Effector memory CD8-positive, alpha-beta T cell (primary cell): ENCODE data around the gene ATXN7L3B.
A peak's percentile ranks its signal among the peaks of the same experiment; 100 is the strongest.
"Not testable (repeated sequence)": the region's sequence is repeated elsewhere in the genome, so short reads cannot be mapped to it uniquely, and the experiment has no call there.

Source experiments
- ATAC-seq: fragments of 150-1000 bp; cut with Tn5 transposase; replicated peaks from 2 replicates; pipeline ENCODE4 v1.10.0; 2021; ENCODE audit warnings: mild to moderate bottlenecking, moderate library complexity
- DNase-seq, 3 experiments: peaks; one replicate each; pipeline ENCODE4 v3.0.0; 2021
- H3K27ac Mint-ChIP-seq, 2 donors: one replicate each; pipeline ENCODE4 v1.8.0; 2022; ENCODE audit warnings: mild to moderate bottlenecking in 2 of 2, mixed read lengths in 2 of 2, moderate library complexity in 2 of 2
- H3K27me3 Mint-ChIP-seq, 2 donors: one replicate each; pipeline ENCODE4 v1.8.0; 2022; ENCODE audit warnings: mixed read lengths in 2 of 2
- H3K36me3 Mint-ChIP-seq: one replicate; pipeline ENCODE4 v1.8.0; 2022; ENCODE audit warnings: mild to moderate bottlenecking, moderate library complexity, mixed read lengths; ENCODE audit not compliant: insufficient read depth
- H3K4me1 Mint-ChIP-seq, 2 donors: one replicate each; pipeline ENCODE4 v1.8.0; 2022; ENCODE audit warnings: low read depth in 2 of 2, mixed read lengths in 2 of 2
- H3K4me3 Mint-ChIP-seq, 2 donors: one replicate each; pipeline ENCODE4 v1.8.0; 2022; ENCODE audit warnings: mild to moderate bottlenecking in 2 of 2, mixed read lengths in 2 of 2, moderate library complexity in 2 of 2
- H3K9me3 Mint-ChIP-seq, 2 donors: one replicate each; pipeline ENCODE4 v1.8.0; 2022; ENCODE audit warnings: mixed read lengths in 2 of 2
- total RNA-seq, 9 experiments: gene quantifications; one replicate each; lab custom pipeline; 2026; lab: John Stamatoyannopoulos, UW

ATXN7L3B gene, protein sequence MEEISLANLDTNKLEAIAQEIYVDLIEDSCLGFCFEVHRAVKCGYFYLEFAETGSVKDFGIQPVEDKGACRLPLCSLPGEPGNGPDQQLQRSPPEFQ
- 123 to 216 (median 139) reads per million in 9 experiments for total RNA-seq

- DNase-seq (peak; percentile 96 to 98 (median 98)), ATAC-seq (peak; percentile 91)
- Mint-ChIP-seq H3K9me3 (no peaks in the 10 kb centered on the region), H3K4me3 (peak within 1 kb of the TSS; percentile 96 to 99), H3K36me3 (peaks cover 49% of the 10 kb centered on the region), H3K4me1 (peaks cover 41 to 56% of the 10 kb centered on the region in 2 donors), H3K27me3 (no peaks in the 10 kb centered on the region), H3K27ac (peak within 1 kb of the TSS; percentile 99 to 100)
Observed at GRCh38 chr12:74537707-74538385, at the start of gene ATXN7L3B. ATXN7L3B (plus strand) TSS chr12:74537835; CDS start chr12:74538113, 278 bp downstream.

DNA sequence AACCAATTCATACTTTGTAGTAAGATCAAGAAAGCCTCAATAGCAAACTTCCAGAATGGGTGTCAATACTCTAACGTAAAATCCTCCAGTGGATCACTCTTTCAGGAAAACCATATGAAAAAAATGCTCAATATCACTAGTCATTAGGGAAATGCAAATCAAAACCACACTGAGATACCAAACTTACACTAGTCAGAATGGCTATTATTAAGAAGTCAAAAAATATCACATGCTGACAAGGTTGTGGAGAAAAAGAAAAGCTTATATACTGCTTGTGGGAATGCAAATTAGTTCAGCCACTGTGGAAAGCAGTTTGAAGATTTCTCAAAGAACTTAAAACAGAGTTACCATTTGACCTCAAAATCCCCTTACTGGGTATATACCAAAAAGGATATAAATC is 49.5 kb upstream of the ATXN7L3B start:
- Mint-ChIP-seq H3K9me3 (no peaks in the 10 kb centered on the region), H3K27me3 (no peaks in the 10 kb centered on the region), H3K4me1 (peaks cover 14 to 24% of the 10 kb centered on the region in 2 donors), H3K36me3 (no peaks in the 10 kb centered on the region), H3K27ac (no peak overlapping the region), H3K4me3 (no peak overlapping the region)
- DNase-seq (no peak), ATAC-seq (no peak)

GRCh38 chr12:74489543-74489942 is 48.1 kb upstream of the ATXN7L3B start:
- no peaks in the 10 kb centered on the region for H3K36me3 Mint-ChIP-seq
- ATAC-seq = no peak
- H3K27ac Mint-ChIP-seq = peak overlapping the region in 1 of 2 donors; percentile 16
- H3K4me1 Mint-ChIP-seq = peaks cover 14 to 24% of the 10 kb centered on the region in 2 donors
- no peaks in the 10 kb centered on the region for H3K27me3 Mint-ChIP-seq
- H3K9me3 Mint-ChIP-seq = no peaks in the 10 kb centered on the region
- no peak for DNase-seq
- no peak overlapping the region for H3K4me3 Mint-ChIP-seq

- ATAC-seq (peak; percentile 93), DNase-seq (no peak)
- Mint-ChIP-seq H3K36me3 (no peaks in the 10 kb centered on the region), H3K4me3 (peak overlapping the region; percentile 63 to 64), H3K27ac (peak overlapping the region; percentile 50 to 79), H3K9me3 (no peaks in the 10 kb centered on the region), H3K4me1 (peaks cover 14 to 16% of the 10 kb centered on the region in 2 donors), H3K27me3 (no peaks in the 10 kb centered on the region)
Observed at GRCh38 chr12:74490390-74491064, 47.1 kb upstream of the ATXN7L3B start.

GRCh38 chr12:74491374-74491773 is 46.3 kb upstream of the ATXN7L3B start:
- Mint-ChIP-seq H3K27ac (peak overlapping the region; percentile 50 to 79), H3K36me3 (no peaks in the 10 kb centered on the region), H3K9me3 (no peaks in the 10 kb centered on the region), H3K4me3 (peak overlapping the region in 1 of 2 donors; percentile 64), H3K4me1 (peaks cover 14 to 16% of the 10 kb centered on the region in 2 donors), H3K27me3 (no peaks in the 10 kb centered on the region)
- no peak for ATAC-seq
- no peak for DNase-seq

DNA sequence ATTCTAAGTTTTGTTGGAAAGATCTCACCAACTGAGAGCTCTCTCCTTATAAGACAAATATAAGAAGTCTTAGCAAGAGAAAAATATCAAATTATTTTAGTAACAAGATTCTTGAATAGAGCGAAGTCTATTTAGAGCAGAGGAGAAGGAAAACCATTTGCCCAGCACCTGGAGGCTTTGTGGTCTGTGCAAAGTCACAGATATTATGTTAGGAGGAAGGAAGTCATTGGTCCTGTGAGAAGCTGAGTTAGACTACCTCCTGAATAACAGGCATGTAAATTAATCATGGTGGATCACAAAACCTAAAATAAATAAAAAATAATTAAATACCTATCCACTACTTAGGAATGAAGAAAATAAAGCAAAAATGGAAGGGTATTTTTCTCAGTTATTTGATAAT is 38.4 kb upstream of the ATXN7L3B start:
- no peak overlapping the region for H3K27ac Mint-ChIP-seq
- H3K27me3 Mint-ChIP-seq = no peaks in the 10 kb centered on the region
- no peaks in the 10 kb centered on the region for H3K4me1 Mint-ChIP-seq
- no peak for DNase-seq
- no peak overlapping the region for H3K4me3 Mint-ChIP-seq
- no peaks in the 10 kb centered on the region for H3K9me3 Mint-ChIP-seq
- no peaks in the 10 kb centered on the region for H3K36me3 Mint-ChIP-seq
- ATAC-seq = no peak

DNA sequence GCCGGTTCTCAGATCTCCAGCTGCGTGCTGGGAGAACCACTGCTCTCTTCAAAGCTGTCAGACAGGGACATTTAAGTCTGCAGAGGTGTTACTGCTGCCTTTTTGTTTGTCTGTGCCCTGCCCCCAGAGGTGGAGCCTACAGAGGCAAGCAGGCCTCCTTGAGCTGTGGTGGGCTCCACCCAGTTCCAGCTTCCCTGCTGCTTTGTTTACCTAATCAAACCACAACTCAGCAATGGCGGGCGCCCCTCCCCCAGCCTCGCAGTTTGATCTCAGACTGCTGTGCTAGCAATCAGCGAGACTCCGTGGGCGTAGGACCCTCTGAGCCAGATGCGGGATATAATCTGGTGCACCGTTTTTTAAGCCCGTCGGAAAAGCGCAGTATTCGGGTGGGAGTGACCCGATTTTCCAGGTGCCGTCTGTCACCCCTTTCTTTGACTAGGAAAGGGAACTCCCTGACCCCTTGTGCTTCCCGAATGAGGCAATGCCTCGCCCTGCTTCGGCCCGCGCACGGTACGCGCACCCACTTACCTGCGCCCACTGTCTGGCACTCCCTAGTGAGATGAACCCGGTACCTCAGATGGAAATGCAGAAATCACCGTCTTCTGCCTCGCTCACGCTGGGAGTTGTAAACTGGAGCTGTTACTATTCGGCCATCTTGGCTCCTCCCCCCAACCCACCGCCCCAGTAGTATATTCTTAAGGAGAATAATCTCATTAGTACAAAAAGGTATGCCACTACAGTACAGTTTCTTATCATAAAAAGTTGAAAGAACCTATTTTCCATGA is 28.6 kb upstream of the ATXN7L3B start:
- not testable (repeated sequence) for DNase-seq, H3K4me3 Mint-ChIP-seq, H3K36me3 Mint-ChIP-seq, ATAC-seq, H3K9me3 Mint-ChIP-seq, H3K4me1 Mint-ChIP-seq, H3K27ac Mint-ChIP-seq
- H3K27me3 Mint-ChIP-seq = peaks cover 10 to 18% of the 10 kb centered on the region in 2 donors

GRCh38 chr12:74509886-74510285 is 27.7 kb upstream of the ATXN7L3B start:
- no peak for DNase-seq
- H3K4me1 Mint-ChIP-seq = no peaks in the 10 kb centered on the region
- no peak for ATAC-seq
- peaks cover 10 to 18% of the 10 kb centered on the region in 2 donors for H3K27me3 Mint-ChIP-seq
- no peak overlapping the region for H3K4me3 Mint-ChIP-seq
- H3K9me3 Mint-ChIP-seq = no peaks in the 10 kb centered on the region
- H3K27ac Mint-ChIP-seq = no peak overlapping the region
- H3K36me3 Mint-ChIP-seq = no peaks in the 10 kb centered on the region

DNA sequence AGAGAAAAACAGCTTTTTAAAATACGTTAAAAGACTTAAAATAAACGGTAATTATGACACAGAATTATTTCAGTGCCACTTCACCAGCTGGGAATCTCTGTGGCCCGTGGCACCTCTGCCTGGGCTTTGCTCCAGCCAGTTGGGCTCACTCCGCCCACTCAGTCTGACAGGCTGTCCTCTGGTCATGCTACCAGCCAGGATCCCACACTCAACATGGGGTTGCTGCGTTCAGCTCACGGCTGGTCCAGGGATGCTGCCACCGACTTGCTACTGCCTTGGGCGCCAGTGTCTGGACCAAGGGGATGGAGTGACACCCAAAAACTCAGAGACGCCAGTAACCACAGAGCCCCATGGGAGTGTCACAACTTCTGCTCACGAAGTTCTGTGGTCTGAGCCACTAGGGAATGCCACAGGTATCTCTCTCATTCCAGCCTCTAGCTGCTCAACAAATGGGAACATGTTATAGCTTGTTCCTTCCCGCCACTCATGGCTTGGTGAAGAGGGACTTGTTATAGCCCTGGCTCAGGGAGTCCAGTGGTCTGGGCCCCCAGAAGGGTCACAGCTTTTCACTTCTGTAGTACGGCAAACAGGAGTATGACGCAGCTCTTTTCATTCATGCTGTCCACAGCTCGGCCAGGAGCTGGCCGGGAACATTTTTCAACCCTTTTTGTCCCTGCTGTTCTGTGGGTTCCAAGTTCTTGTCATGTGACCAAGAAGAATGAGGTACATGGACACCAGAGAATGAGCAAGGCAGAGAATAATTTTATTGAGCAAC is 23.4 kb upstream of the ATXN7L3B start:
- Mint-ChIP-seq H3K27ac (no peak overlapping the region), H3K36me3 (no peaks in the 10 kb centered on the region), H3K9me3 (no peaks in the 10 kb centered on the region), H3K4me1 (no peaks in the 10 kb centered on the region), H3K4me3 (no peak overlapping the region), H3K27me3 (peaks cover 18 to 23% of the 10 kb centered on the region in 2 donors)
- no peak for DNase-seq
- ATAC-seq = no peak

GRCh38 chr12:74515849-74516248 is 21.8 kb upstream of the ATXN7L3B start:
- no peak overlapping the region for H3K27ac Mint-ChIP-seq
- no peak overlapping the region for H3K4me3 Mint-ChIP-seq
- ATAC-seq (no peak), DNase-seq (no peak)
- no peaks in the 10 kb centered on the region for H3K36me3 Mint-ChIP-seq
- no peaks in the 10 kb centered on the region for H3K4me1 Mint-ChIP-seq
- no peaks in the 10 kb centered on the region for H3K9me3 Mint-ChIP-seq
- peaks cover 2 to 13% of the 10 kb centered on the region in 2 donors for H3K27me3 Mint-ChIP-seq

GRCh38 chr12:74526535-74526934 is 11.1 kb upstream of the ATXN7L3B start:
- H3K4me1 Mint-ChIP-seq = no peaks in the 10 kb centered on the region
- H3K4me3 Mint-ChIP-seq = no peak overlapping the region
- H3K9me3 Mint-ChIP-seq = no peaks in the 10 kb centered on the region
- DNase-seq = no peak
- ATAC-seq = no peak
- H3K27ac Mint-ChIP-seq = no peak overlapping the region
- no peaks in the 10 kb centered on the region for H3K36me3 Mint-ChIP-seq
- H3K27me3 Mint-ChIP-seq = peaks cover 0 to 10% of the 10 kb centered on the region in 2 donors

DNA sequence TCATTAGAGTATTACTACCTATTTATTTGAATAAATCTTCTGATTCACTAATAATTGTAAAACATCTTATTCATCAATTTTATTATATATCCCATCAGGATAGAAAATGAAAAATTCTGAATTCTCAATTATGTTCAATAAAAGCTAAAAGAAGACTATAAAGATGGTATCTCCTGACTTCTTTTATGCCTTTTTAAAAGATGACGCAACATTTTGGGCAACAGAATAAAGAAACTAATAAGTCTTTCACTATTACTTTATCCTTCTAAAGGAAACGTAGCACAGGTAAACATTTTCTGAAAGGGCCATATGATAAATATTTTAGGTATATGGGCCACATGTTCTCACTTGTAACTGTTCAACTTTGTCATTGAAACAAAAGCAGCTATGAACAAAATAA is 10.1 kb upstream of the ATXN7L3B start:
- Mint-ChIP-seq H3K4me3 (no peak overlapping the region), H3K36me3 (no peaks in the 10 kb centered on the region), H3K27me3 (peaks cover 0 to under 1% of the 10 kb centered on the region in 2 donors), H3K4me1 (no peaks in the 10 kb centered on the region), H3K27ac (no peak overlapping the region), H3K9me3 (no peaks in the 10 kb centered on the region)
- no peak for ATAC-seq
- DNase-seq = no peak

GRCh38 chr12:74530676-74531075 is 7.0 kb upstream of the ATXN7L3B start:
- Mint-ChIP-seq H3K27ac (no peak overlapping the region), H3K27me3 (no peaks in the 10 kb centered on the region), H3K9me3 (no peaks in the 10 kb centered on the region), H3K36me3 (no peaks in the 10 kb centered on the region), H3K4me1 (no peaks in the 10 kb centered on the region), H3K4me3 (no peak overlapping the region)
- DNase-seq (no peak), ATAC-seq (no peak)
